C4-2B (cell line): ENCODE data around the gene FIP1L1.
"Not testable (repeated sequence)": the region's sequence is repeated elsewhere in the genome, so short reads cannot be mapped to it uniquely, and the experiment has no call there.

Experiments used
- H3K27ac ChIP-seq: fragments of 450-650 bp; 2 replicates; pipeline ENCODE4 v1.5.1; 2017
- CTCF ChIP-seq: fragments of 450-650 bp; conservative IDR thresholded peaks from 2 replicates; pipeline ENCODE4 v1.5.1; 2017; ENCODE audit warnings: mild to moderate bottlenecking
- ZFX ChIP-seq: fragments of 450-650 bp; IDR thresholded peaks from 2 replicates; pipeline ENCODE4 v1.6.1; 2017

FIP1L1 gene

DNA sequence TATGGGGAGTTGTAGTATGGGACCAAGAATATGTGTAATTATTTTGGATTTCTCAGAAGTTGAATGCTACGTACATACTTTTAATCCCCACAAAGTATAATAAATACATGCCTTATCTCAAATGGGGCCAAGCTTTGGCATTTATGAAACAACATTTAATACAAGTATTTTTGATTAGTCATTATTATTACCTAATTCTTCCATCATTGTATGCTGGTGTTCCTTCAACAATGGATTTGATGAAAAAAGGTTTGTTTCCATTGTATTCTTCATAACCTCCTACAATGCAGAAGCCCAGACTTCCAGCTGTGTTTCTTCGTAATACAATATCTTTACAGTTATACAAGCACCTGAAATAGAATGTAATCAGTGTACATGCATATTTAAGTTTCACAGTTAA is 83.8 kb downstream of the FIP1L1 start:
- no peak overlapping the region for H3K27ac ChIP-seq
- TF ChIP-seq CTCF (no peak), ZFX (no peak)

- H3K27ac ChIP-seq: no peak overlapping the region
- TF ChIP-seq ZFX (no peak), CTCF (no peak)
Measured at GRCh38 chr4:53463340-53463739, 85.9 kb downstream of the FIP1L1 start.

- no peak for TF ChIP-seq ZFX
- TF ChIP-seq CTCF: no peak
Measured at GRCh38 chr4:53465281-53465680, 87.8 kb downstream of the FIP1L1 start.

GRCh38 chr4:53465891-53466290 is 88.5 kb downstream of the FIP1L1 start:
- H3K27ac ChIP-seq: no peak overlapping the region
- TF ChIP-seq ZFX (no peak), CTCF (no peak)

More at GRCh38 chr4:53465281-53465680, 87.8 kb downstream of the FIP1L1 start:
- no peak overlapping the region for H3K27ac ChIP-seq

- not testable (repeated sequence) for H3K27ac ChIP-seq
Measured at GRCh38 chr4:53466576-53466975, 89.1 kb downstream of the FIP1L1 start.

- no peak overlapping the region for H3K27ac ChIP-seq
- no peak for TF ChIP-seq CTCF
- TF ChIP-seq ZFX: no peak
Measured at GRCh38 chr4:53476232-53477037, 99.0 kb downstream of the FIP1L1 start.

DNA sequence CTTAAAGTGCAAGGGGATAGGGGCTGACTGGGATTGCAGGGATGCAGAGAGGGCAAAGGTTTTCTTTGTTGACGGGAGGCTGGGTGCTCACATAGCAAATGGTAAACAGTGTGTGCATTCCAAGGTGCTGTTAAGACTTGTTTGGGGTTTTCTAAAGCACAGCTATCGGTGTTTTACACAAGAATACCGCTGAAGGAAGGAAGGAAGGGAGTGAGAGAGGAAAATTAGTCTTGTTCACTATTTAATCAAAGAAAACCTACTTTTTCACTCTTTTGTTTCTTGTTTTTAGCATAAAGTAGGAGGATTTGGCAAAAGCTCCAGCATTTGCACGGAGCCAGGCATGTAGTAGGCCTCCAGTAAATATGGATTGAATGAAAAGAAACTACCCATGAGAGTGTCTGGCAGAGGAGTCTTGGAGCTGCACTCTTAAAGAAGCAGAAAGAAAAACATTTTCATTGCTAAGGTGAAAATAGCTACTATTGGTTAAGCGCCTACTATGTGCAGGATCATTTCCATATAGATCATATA is 99.7 kb downstream of the FIP1L1 start:
- H3K27ac ChIP-seq: no peak overlapping the region
- TF ChIP-seq CTCF (no peak), ZFX (no peak)

DNA sequence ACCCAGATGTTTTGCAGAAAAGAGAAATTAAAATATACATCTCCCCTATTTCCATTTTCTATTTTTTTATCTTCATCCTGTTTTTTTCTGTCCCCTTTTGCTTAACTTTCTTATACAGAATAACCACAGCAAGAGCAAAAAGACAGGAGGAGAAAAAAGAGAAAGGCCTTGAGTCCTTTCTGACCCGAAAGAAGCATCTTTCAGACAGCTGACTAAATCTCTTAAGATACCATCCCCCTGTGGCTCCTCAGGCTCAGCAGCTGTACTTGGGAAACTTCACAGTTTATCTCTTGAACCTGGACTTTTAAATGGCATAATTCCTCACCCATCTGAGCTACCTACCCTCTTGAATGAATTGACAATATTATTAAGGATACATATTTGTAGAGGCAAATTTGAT is 100.2 kb downstream of the FIP1L1 start:
- no peak overlapping the region for H3K27ac ChIP-seq
- TF ChIP-seq CTCF (no peak), ZFX (no peak)
